Activated T-cell treated with anti-CD3 and anti-CD28 coated beads for 4 hours (primary cell): ENCODE data around the gene ADCY3.

Experiments
- DNase-seq: peaks from one replicate; pipeline ENCODE4 v3.0.0-alpha.2; 2020

Gene ADCY3

DNA sequence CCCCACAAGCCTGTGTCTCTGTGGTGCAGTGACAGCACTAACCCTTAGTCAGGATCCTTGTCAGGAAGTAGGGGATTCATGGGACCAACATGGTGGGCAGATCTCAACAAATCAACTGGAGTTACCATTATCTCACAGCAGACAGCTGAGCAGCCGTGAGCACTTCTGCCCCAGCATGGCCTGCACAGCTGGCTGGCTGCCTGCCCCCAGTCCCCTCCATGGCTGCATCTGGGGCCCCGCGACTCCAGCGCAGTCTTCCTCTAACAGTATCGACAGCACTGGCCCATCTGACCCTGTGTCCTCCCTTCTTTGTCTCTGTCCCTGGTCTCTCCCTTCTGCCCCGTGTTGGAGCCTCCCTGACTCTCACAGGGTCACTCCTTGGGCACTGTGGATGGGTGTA is 4.7 kb upstream of the ADCY3 start:
- DNase-seq, result no peak

DNA sequence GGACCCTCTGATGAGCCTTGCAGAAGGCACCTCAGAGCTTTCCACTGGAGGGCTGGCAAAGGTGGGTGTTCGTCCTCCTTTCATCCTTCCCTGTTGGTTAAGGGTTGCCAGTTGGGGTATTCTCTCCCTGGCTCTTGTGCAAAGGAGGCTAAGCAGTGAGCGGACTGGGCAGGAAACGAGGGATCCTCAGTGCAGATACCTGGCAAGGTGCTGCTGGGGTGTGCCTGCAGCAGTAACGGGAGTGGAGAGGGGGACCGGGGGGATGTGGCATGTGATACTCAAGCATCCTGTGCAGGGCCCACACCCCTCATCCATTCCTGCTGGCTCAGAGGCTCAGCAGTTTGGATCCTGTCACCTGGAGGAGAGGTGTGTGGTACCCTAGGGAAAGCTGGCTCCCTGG is 4.2 kb upstream of the ADCY3 start:
- DNase-seq, result no peak

DNA sequence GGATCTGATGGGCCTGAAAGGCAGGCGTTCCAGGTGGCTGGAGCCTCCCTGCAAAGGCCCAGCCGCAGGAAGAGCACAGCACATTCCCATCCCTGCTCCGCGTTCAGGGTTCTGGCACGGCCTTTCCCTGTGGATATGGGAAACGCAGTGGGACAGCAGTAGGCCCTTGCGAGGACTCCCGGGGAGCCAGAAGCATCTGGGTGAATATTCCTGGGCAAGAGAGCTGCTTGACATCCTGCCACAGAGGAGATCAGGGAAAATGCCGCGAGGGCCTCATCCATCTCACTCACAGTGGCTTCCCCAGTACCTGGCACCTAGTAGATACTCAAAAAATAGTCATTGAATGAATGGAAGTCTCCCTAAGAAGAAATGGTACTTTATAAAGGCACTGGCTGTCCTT is 3.1 kb upstream of the ADCY3 start:
- DNase-seq, result no peak

DNA sequence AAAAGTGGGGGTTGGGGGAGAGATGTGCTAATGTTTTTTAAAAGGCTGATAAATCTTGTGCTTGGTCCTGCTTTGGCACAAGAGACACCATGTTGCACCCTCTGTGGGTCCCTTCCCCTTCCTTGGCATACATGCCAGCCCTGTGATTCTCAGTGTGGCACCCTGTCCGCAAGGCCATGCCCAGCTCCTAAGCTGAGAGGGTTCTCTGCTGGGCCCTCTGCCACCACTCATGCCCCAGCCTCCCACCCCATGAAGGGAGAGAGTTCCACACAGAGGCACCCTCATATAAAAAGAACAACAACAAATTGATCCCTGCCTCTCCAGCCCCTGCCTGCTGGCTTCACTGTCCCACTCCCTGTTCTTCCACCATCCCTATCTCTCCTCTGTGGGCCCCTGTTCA is 2.5 kb upstream of the ADCY3 start:
- no peak for DNase-seq

DNA sequence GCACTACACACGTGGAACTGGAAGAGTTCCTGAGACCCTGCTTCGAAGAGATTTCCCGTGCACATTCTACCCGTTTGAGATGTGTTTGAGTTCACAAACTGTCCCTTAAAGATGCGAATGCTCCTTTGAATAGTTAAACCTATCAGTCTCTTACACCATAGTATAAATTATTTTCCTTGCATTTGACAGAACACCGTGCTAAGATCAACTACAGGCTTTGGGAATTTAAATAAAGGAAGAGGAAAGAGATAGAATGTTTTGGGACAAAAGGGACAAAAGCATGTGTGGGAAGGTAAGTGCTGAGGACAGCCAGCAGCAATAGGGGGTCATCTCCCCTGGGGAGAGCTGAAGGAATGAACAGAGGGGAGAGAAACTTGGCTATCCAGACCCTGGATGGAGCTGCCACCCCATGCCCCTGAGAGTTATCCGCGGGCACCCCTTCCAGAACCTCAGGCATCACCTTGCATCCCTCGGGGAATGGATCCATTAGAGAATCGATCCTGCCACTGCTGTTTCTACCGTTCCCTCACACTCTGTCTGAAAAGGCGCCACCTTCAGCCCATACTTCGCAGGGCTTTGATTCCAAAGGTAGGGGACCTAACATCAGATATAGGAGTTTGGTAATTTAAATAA is 888 bp upstream of the ADCY3 start:
- DNase-seq, result no peak

DNA sequence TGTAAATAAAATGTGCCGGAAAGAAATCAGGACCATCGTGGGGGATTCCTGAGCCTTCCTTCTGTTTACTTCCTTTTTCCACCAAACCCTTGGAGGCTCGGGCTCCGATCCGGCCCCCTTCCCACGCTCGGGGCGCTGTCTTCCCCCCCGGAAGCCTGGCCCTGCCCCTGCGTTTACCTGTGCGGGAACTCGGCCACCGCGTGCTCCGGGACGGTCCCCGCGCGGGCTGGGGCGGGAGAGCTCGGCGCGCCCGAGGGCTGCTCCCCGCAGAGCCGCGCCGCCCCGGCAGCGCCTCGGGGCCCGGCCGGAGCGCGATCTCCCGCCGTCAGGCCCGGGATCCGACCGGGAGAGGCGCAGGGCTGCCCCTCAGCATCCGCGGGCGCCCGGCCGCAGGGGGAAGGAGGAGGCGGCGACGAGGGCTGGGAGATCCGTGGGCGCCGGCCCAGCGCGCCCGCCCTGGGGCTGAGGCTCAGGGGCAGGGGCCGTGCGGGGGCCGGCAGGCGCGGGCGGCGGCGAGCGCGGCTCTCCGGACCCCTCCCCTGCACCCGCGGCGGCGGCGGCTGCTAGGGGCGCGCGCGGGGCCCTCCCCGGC is 435 bp downstream of the ADCY3 start:
- no peak for DNase-seq

DNA sequence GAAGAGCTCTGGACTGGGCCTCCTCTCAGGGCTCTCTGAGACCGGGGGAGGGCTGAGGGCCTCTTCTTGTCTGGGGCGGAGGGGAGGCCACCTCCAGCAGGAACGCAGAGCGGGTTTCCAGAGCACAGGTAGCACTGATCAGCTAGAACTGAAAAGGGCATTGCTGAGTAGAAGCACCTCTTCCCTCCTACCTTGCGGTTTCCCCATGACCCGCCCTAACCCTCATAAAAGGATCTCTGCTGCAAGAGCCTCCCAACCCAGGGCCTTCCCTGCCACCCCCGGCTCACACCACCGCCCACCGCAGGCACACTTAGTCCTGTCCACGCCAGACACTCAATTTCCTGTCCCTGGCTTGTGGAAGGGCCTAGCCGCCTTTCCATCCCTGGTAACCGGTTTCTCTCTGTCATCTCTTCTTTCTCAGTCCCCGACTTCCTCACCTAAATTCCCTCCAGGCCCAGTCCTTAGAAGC is 966 bp downstream of the ADCY3 start:
- DNase-seq, result peak; percentile 34

DNA sequence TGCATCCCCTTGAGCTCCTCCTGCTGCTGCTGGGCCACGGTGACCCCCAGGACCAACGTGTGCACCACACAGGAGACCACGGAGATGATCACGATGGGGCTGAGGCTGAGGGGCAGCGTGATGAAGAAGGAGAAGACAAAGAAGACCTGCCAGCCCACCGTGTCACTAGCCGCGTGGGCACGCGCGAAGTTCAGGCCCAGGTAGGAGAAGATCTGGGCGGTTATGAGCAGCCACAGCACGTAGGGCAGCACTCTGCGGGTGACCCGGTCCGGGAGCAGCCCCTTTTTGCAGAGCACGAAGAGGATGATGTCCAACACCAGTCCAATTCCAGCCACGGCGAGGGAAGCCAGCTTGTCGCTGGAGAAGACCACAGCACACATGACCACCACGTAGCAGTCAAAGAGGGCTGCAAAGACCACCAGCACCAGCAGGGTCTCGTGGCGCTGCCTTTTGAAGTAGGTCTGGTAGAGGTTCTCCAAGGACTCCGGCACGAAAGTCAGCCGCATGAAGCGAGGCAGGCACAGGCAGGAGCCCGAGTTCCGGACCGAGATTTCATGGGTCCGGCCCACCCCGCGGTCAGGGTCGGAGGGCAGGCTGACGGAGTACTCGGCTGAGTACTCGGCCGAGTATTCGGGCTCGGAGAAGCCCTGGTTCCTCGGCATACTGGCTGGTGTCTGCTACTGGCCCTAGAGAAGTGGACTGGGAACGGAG is 1.6 kb downstream of the ADCY3 start:
- no peak for DNase-seq

DNA sequence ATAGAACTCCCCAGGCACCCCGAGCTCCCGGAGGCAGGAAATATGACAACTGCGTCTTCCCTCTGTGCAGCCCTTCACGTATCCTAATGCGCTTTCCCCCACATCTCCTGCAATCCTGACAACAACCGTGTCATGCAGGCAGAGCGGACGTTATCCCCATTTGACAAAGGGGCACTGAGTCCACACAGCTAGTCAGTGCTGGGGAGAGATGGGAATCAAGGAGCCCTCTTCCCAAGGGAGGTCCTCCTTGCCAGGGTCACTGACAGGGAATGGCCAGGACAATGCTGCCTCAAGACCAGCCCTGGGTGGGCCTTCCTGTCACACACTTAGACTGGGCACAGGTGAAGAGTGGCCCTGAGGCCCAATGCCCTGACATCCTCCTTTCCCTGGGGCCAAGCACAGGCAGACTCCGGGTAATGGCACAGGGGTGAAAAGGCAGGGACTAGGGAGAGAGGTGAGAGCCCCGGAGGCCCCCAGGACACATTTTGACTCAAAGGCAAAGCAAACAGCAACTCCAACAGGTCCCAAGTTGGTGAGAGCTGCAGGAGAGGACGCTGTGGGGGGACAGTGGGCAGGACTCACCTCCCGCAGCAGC is 2.2 kb downstream of the ADCY3 start:
- DNase-seq, result no peak

DNA sequence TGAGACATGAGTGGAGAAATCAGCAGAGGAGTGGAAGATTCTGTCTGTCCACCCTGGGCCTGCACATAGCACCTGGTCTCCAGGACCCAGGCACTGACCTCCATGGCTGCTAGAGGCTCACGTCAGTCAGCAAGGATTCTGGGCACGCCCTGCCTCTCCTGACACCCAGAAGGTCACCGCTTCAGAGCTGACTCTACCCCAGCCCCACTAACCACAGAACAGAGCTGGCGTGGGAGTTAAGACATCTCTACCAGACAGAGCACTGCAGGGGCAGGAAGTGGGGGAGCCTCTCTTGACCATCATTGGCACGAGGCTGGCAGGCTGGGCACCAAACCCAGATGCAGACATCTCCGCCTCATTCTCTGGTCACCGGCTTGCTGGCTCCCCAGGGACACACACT is 3.0 kb downstream of the ADCY3 start:
- no peak for DNase-seq

DNA sequence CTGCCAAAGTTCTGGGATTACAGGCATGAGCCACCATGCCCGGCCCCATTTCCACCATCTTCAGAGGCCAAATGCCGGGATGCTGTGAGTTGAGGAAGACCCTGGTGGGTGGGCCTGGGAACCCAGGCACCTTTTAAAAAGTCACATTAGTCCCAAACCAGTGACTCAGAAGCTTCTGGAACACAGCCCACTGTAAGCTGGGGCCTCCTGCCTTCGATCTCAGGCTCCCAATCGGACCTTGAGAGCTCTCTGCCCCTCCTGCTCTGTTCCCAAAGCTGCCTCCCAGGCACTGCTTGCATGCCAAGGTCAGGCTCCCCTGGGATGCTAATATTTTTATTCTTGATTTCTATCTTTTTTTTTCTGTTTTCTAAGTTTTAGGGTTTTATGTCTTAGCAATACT is 4.2 kb downstream of the ADCY3 start:
- DNase-seq, result no peak

DNA sequence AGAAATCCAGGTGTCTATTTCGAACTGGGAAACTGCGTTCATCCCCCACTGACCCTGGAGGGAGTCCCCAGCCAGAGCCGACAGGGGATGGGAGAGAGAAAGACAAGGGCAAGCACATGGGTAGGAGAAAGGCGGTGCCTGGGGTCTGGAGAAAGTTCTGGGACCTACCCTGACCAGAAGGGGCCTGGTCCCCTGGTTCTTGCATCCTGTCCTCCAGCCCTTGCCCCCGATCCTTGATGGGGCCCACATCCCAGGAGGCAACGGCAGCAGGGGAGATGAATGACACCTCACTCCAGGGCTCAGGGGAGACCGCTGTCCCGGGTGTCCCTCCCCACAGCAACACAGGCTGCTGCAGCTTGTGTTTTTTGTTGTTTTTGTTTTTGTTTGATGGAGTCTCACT is 4.9 kb downstream of the ADCY3 start:
- DNase-seq, result no peak

DNA sequence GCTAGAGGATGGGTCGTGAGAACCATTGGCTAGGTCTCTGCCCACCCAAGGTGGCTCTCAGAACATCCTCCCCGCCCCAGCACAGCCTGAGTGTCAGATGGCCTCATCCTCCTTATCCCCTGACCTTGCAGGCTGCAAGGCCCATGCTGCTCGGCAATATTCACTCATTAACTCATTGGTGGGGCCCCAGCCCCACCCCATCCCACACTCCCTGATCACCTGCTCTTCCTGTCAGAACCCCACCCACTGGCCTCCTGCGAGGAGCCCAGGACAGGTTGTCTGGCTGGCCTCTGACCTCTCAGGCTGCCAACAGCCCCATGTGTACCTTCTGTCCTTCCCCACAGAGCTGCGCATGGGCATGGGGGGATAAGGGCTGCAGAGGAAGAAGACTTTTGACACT is 5.3 kb downstream of the ADCY3 start:
- DNase-seq, result no peak

DNA sequence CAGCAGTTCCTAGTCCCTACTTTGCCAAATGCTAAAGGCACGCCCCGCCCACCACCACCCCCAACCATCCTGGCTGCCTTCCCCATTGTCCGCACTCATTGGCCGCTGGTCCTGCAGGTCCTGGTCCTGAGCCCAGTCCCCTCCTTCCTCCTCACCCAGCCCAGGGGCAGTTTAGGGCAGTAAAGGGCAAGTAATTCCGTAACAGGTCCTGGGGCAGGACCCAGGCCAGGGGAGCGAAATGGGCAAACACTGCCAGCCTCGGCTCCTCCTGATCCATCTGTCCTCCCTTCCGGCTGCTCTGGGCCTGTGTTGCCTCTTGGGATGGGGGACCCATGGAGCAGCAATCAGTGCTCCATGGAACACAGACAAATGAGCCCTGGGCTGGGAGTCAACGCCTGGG is 6.1 kb downstream of the ADCY3 start:
- DNase-seq, result no peak

DNA sequence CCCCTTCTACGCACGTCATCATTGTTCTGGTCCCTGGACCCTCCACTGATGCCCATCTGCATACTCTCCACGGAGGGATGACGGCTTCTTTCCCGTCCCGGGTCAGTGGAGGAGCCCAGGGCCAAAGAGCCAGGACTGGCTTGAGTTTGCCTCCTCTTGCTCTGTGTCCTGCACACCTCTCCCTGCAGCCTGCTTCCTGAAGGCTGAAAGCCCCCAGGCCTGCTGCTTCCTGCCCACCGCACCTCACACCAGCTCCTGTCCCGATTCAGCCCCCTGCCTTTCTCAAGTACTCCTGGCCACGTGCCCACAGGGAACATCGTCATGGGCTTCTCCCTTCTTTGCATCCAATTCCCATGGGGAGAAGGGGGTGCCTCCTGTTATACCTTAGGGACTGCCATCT is 7.1 kb downstream of the ADCY3 start:
- DNase-seq, result no peak

DNA sequence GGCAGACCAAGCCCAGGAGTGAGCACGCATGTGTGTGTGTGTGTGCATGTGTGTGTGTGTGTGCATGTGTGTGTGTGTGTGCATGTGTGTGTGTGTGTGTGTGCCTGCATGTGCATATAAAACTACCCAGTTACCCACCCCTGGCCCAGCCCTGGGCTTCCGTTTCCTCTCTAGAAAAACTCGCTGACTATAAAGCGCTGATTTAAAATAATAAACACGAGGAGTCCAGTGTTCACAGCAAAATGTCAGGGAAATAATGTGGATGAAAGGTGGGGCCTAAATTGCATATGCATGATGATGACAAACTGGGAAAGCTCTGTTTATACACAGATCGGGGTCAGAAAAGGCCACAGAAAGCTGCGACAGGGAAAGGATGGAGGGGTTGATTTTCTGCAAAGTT is 7.5 kb downstream of the ADCY3 start:
- DNase-seq, result no peak

DNA sequence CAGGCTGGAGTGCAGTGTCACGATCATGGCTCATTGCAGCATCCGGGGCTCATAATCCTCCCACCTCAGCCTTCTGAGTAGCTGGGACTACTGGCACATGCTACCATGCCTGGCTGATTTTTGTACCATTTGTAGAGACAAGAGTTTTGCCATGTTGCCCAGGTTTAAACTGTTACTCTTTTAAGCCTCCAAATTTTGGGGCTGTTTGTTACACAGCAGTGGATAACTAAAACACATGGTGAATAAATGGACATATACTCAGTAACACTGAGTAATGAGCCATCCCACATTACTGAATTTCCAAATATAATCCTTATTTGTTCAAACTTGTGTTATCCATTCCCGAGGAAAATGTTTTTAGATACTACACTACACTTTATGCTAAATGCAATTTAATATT is 9.8 kb downstream of the ADCY3 start:
- no peak for DNase-seq

DNA sequence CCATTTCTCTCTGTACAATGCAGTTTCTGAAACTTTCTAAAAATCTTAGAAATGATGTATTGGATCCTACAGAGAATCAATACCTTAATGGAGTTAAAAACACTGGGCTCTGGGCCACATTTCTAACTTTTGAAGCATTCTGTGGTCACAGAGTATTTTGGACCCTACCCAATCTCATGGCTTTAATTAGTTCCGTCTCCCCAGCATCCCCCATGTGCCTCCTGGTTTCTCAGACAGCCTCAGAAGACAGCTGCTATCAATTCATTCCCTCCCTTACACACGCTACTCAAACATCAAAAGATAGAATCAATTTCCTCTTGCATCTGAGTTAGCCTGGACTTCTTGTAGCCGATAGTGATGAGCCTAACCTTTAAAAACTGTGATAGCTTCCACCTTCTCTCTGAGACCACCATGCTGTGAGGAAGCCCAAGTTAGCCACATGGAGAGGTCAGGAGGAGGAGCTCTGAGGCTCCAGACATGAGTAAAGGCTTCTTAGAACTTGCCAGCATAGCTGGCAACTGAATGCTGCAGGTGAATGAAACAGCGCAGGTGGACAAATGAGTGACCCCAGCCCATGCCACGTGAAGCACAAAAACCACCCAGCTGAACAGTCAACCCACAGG is 10.4 kb downstream of the ADCY3 start:
- DNase-seq, result no peak

DNA sequence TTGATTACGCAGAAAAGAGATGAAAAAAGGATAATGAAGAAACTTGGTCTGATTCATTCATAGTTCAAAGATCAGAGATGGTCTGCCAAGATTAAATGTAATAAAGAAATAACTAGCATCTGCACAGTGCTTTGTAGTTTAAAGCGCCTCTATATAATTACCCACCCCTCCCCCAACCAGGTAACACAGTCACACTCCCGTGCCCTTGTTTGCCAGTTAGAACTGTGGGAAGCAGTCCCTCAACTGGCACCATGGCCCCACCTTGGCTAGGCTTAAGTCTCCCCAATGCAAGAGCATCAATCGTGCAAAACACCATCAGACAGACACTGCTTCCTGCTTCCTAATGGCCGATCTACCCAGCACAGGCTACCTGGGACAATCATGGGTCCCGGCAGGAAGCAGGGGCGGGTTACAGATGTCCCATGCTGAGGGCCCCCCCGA is 11.6 kb downstream of the ADCY3 start:
- DNase-seq, result no peak

DNA sequence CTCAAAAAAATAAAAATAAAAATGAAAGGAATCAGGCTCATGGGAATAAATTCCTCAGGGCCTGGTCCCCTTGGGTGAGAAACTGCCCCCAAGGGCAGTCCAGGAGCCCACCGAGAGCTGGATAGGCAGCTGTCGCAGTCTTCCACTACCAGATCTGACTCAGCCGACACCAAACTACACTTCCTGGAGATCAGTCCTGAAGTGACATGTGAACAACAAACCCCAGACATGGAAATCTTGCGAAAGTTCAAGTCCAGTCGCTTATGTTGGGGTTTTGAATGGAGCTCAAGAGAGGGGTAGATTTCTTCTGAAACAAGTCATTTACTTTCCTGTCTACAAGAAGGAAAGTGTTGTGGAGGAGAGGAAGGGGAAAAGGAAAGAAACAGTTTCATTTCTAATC is 12.9 kb downstream of the ADCY3 start:
- DNase-seq, result no peak

DNA sequence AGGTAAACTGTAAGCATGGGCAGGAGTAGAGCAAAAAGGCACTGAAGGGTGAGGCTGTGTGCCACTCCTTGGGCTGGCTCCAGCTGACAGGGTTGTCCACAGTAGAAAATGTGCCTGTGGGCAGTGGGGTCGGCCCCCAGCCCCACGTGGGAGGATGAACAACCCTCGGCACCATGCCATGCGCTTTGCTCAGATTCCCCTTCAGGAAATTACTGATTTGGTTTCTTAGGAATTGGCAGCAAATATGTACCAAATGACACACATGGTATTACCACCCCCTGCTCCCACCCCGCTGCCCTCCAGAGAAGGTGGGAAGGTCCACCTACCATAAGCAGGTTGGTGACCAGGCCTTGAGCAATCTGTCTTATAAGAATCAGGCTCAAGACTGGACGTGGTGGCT is 13.6 kb downstream of the ADCY3 start:
- DNase-seq, result no peak

DNA sequence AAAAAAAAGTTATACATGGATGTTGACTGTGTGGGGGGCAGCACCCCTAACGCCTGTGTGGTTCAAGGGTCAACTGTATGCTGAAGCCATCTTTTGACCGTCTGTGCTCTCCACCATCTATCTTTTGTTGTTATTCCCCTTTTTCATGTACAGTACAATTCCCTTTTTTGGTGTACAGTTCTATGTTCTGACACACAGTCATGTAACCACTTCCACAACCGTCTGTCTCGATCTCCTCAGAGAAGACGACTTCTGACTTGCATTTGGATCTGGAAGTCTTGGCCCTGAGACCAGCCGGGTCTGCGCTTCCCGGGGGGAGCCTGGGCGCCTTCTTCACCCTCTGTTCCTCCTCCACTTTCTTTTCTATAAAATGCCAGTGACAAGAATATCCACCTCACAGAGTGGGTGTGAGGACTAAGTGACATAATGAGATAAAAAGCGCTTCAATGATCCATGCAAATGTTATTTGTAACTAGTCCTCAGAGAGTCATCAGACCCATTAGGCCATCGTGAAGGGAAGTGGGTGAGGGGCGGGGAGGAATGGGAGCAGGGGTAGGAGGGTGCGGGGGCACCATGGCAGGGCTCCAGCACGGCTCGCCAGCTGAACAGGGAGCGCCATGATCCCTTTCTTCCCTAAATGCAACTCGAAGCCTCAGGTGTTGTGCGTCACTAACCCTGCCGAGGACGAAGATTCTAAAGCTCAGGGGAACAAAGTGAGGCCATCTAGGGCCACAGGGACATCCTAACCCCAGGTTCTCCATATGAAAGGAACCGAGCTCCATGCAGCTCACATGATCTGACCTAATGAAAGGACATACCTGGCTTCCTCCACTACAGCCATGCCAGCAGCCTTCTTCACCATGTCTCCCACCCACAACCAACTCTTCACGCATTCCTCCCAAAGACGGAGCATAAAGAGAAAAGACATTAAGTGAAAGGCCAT is 16.6 kb downstream of the ADCY3 start:
- no peak for DNase-seq
